Measurements from ENCODE around the gene UNC45B. TPM values are rescaled to one million over a fixed set of nuclear protein-coding genes. Genes with fewer than 3 reads are reported as not detected.

UNC45B gene
- polyA plus RNA-seq, 1 donor (not counting 4 experiments of a cell fraction or from before 2014, with no cell fraction given) = 0.03 TPM

- no peaks in the 10 kb centered on the region for H3K36me3 ChIP-seq (ENCODE audit: control insufficient read depth in 2 of 2, extremely low read depth in 1 of 2, insufficient read depth in 2 of 2, low read length in 2 of 2)
- no peak overlapping the region for H3K4me3 ChIP-seq (ENCODE audit: control insufficient read depth in 2 of 3, extremely low read depth in 1 of 3, insufficient read depth in 2 of 3, low read depth in 1 of 3, low read length in 3 of 3)
- H4K20me1 ChIP-seq (ENCODE audit: control insufficient read depth, extremely low read depth, insufficient read depth, low read length) = no peaks in the 10 kb centered on the region
- TF ChIP-seq EZH2 (IDR thresholded peaks at IDR 0.05; ENCODE audit: low read length) = no peak
- TF ChIP-seq, protein P1, sequence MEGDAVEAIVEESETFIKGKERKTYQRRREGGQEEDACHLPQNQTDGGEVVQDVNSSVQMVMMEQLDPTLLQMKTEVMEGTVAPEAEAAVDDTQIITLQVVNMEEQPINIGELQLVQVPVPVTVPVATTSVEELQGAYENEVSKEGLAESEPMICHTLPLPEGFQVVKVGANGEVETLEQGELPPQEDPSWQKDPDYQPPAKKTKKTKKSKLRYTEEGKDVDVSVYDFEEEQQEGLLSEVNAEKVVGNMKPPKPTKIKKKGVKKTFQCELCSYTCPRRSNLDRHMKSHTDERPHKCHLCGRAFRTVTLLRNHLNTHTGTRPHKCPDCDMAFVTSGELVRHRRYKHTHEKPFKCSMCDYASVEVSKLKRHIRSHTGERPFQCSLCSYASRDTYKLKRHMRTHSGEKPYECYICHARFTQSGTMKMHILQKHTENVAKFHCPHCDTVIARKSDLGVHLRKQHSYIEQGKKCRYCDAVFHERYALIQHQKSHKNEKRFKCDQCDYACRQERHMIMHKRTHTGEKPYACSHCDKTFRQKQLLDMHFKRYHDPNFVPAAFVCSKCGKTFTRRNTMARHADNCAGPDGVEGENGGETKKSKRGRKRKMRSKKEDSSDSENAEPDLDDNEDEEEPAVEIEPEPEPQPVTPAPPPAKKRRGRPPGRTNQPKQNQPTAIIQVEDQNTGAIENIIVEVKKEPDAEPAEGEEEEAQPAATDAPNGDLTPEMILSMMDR (optimal IDR thresholded peaks at IDR 0.05 in 1 of 3, IDR thresholded peaks at IDR 0.05 in 1 of 3, conservative IDR thresholded peaks at IDR 0.05 in 1 of 3; ENCODE audit: extremely low read depth in 1 of 3, insufficient read depth in 2 of 3, low read length in 3 of 3) = no peak
- H2AFZ ChIP-seq (ENCODE audit: control insufficient read depth, low read length) = no peak overlapping the region
- no peak for FAIRE-seq
- no peak overlapping the region for H3K4me2 ChIP-seq (ENCODE audit: control insufficient read depth, extremely low read depth, insufficient read depth, low read depth, low read length)
- peaks cover 5% of the 10 kb centered on the region for H3K27me3 ChIP-seq (ENCODE audit: control insufficient read depth, extremely low read depth, insufficient read depth, low read length)
- H3K9me3 ChIP-seq (ENCODE audit: control insufficient read depth, low read depth, low read length) = no peaks in the 10 kb centered on the region
- dilution Hi-C loops (cut with MboI; ENCODE audit: extremely low pct_ligation_motif_present, low sequenced_read_pairs) = no loop called here
- H3K79me2 ChIP-seq (ENCODE audit: control insufficient read depth, insufficient read depth, low read length) = no peaks in the 10 kb centered on the region
- no peaks in the 10 kb centered on the region for H3K9me1 ChIP-seq (ENCODE audit: control insufficient read depth, extremely low read depth, insufficient read depth, low read length)
- H3K4me1 ChIP-seq (ENCODE audit: control insufficient read depth, extremely low read depth, insufficient read depth, low read length) = no peaks in the 10 kb centered on the region
- no peak overlapping the region for H3K9ac ChIP-seq (ENCODE audit: control insufficient read depth, extremely low read depth, insufficient read depth, low read length)
- no peak for DNase-seq (ENCODE audit: low read depth, low spot score)
- no peak overlapping the region for H3K27ac ChIP-seq (ENCODE audit: control insufficient read depth, insufficient read depth, low read length)
Observed at GRCh38 chr17:35152421-35153140, 5.0 kb downstream of the UNC45B start.

- H3K36me3 ChIP-seq (ENCODE audit: control insufficient read depth in 2 of 2, extremely low read depth in 1 of 2, insufficient read depth in 2 of 2, low read length in 2 of 2) = no peaks in the 10 kb centered on the region
- no peaks in the 10 kb centered on the region for H3K9me3 ChIP-seq (ENCODE audit: control insufficient read depth, low read depth, low read length)
- H3K79me2 ChIP-seq (ENCODE audit: control insufficient read depth, insufficient read depth, low read length) = no peaks in the 10 kb centered on the region
- no peak overlapping the region for H3K4me2 ChIP-seq (ENCODE audit: control insufficient read depth, extremely low read depth, insufficient read depth, low read depth, low read length)
- H3K27me3 ChIP-seq (ENCODE audit: control insufficient read depth, extremely low read depth, insufficient read depth, low read length) = no peaks in the 10 kb centered on the region
- no peak overlapping the region for H3K9ac ChIP-seq (ENCODE audit: control insufficient read depth, extremely low read depth, insufficient read depth, low read length)
- no peak overlapping the region for H2AFZ ChIP-seq (ENCODE audit: control insufficient read depth, low read length)
- no peaks in the 10 kb centered on the region for H4K20me1 ChIP-seq (ENCODE audit: control insufficient read depth, extremely low read depth, insufficient read depth, low read length)
- dilution Hi-C loops (cut with MboI; ENCODE audit: extremely low pct_ligation_motif_present, low sequenced_read_pairs) = no loop called here
- FAIRE-seq (no peak), DNase-seq (ENCODE audit: low read depth, low spot score) (no peak)
- peaks cover 5% of the 10 kb centered on the region for H3K4me1 ChIP-seq (ENCODE audit: control insufficient read depth, extremely low read depth, insufficient read depth, low read length)
- H3K27ac ChIP-seq (ENCODE audit: control insufficient read depth, insufficient read depth, low read length) = no peak overlapping the region
- no peak for TF ChIP-seq EZH2 (IDR thresholded peaks at IDR 0.05; ENCODE audit: low read length)
- TF ChIP-seq, protein P1 (optimal IDR thresholded peaks at IDR 0.05 in 1 of 3, IDR thresholded peaks at IDR 0.05 in 1 of 3, conservative IDR thresholded peaks at IDR 0.05 in 1 of 3; ENCODE audit: extremely low read depth in 1 of 3, insufficient read depth in 2 of 3, low read length in 3 of 3) = no peak
- H3K9me1 ChIP-seq (ENCODE audit: control insufficient read depth, extremely low read depth, insufficient read depth, low read length) = no peaks in the 10 kb centered on the region
- H3K4me3 ChIP-seq (ENCODE audit: control insufficient read depth in 2 of 3, extremely low read depth in 1 of 3, insufficient read depth in 2 of 3, low read depth in 1 of 3, low read length in 3 of 3) = no peak overlapping the region
Observed at GRCh38 chr17:35154196-35155165, 6.9 kb downstream of the UNC45B start.
